Measurements from ENCODE around the gene CCDC81. TPM values are rescaled to one million over a fixed set of nuclear protein-coding genes. Genes with fewer than 3 reads are reported as not detected.

CCDC81 gene
- polyA plus RNA-seq, 3 donors: 0.11 to 0.31 (median 0.24) TPM

DNA sequence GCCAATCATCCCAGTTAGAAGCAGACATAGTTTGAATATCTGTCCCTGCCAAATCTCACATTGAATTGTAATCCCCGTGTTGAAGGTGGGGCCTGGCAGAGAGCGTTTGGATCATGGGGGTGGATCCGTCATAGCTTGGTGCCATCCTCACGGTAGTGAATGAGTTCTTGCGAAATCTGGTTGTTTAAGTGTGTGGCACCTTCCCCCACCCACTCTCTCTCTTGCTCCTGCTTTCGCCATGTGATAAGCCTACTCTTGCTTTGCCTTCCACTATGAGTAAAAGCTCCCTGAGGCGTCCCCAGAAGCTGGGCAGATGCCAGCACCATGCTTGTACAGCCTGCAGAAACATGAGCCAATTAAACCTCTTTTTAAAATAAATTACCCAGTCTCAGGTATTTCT lies 5.0 kb upstream of the CCDC81 start:
- Histone ChIP-seq H3K4me1 (ENCODE audit: control insufficient read depth in 1 of 2, insufficient read depth in 2 of 2, low read length in 2 of 2) (peaks cover 0 to 7% of the 10 kb centered on the region in 2 donors), H3K9ac (ENCODE audit: insufficient read depth, low read length, poor library complexity, severe bottlenecking) (no peak overlapping the region), H3K9me3 (replicated peaks in 1 of 2; ENCODE audit: control insufficient read depth in 1 of 2, insufficient read depth in 1 of 2, low read length in 2 of 2) (peaks cover 15 to 16% of the 10 kb centered on the region in 2 donors), H4K20me1 (ENCODE audit: insufficient read depth, low read length) (no peaks in the 10 kb centered on the region), H3K79me2 (ENCODE audit: insufficient read depth, low read length) (no peaks in the 10 kb centered on the region), H3K4me3 (replicated peaks in 1 of 3; ENCODE audit: low read depth in 2 of 3, low read length in 3 of 3) (no peak overlapping the region), H2AFZ (ENCODE audit: insufficient read depth, low read depth, low read length, poor library complexity, severe bottlenecking) (no peak overlapping the region), H3K4me2 (replicated peaks; ENCODE audit: extremely low read depth, low read length, poor library complexity, severe bottlenecking) (no peak overlapping the region), H3K36me3 (replicated peaks in 1 of 2; ENCODE audit: control insufficient read depth in 1 of 2, insufficient read depth in 2 of 2, low read length in 2 of 2) (no peaks in the 10 kb centered on the region), H3K27me3 (ENCODE audit: control insufficient read depth in 2 of 2, insufficient read depth in 2 of 2, low read length in 2 of 2) (no peaks in the 10 kb centered on the region), H3K27ac (ENCODE audit: low read depth in 1 of 2, low read length in 2 of 2) (no peak overlapping the region)
- Mint-ChIP-seq H3K4me3 (no peak overlapping the region), H3K27ac (no peak overlapping the region), H3K9me3 (peaks cover 7 to 21% (median 18%) of the 10 kb centered on the region in 7 donors), H3K4me1 (peaks cover 14% of the 10 kb centered on the region), H3K36me3 (no peaks in the 10 kb centered on the region), H3K27me3 (ENCODE audit: low read depth in 3 of 3) (peaks cover 0 to 3% (median 2%) of the 10 kb centered on the region in 3 donors)
- intact Hi-C loops (cut with micrococcal nuclease): no loop called here
- TF ChIP-seq, protein P1, sequence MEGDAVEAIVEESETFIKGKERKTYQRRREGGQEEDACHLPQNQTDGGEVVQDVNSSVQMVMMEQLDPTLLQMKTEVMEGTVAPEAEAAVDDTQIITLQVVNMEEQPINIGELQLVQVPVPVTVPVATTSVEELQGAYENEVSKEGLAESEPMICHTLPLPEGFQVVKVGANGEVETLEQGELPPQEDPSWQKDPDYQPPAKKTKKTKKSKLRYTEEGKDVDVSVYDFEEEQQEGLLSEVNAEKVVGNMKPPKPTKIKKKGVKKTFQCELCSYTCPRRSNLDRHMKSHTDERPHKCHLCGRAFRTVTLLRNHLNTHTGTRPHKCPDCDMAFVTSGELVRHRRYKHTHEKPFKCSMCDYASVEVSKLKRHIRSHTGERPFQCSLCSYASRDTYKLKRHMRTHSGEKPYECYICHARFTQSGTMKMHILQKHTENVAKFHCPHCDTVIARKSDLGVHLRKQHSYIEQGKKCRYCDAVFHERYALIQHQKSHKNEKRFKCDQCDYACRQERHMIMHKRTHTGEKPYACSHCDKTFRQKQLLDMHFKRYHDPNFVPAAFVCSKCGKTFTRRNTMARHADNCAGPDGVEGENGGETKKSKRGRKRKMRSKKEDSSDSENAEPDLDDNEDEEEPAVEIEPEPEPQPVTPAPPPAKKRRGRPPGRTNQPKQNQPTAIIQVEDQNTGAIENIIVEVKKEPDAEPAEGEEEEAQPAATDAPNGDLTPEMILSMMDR (IDR thresholded peaks at IDR 0.05): no peak
- WGBS (ENCODE audit: insufficient coverage): 94% methylated on average over 2 of the region's 7 CpGs
- DNase-seq: no peak

GRCh38 chr11:86370171-86370570 lies 4.5 kb upstream of the CCDC81 start:
- H3K4me2 ChIP-seq (replicated peaks; ENCODE audit: extremely low read depth, low read length, poor library complexity, severe bottlenecking): no peak overlapping the region
- TF ChIP-seq, protein P1 (IDR thresholded peaks at IDR 0.05): no peak
- H2AFZ ChIP-seq (ENCODE audit: insufficient read depth, low read depth, low read length, poor library complexity, severe bottlenecking): no peak overlapping the region
- no peaks in the 10 kb centered on the region for H3K36me3 Mint-ChIP-seq
- H3K27me3 ChIP-seq (ENCODE audit: control insufficient read depth in 2 of 2, insufficient read depth in 2 of 2, low read length in 2 of 2): no peaks in the 10 kb centered on the region
- H3K27ac Mint-ChIP-seq: no peak overlapping the region
- H3K36me3 ChIP-seq (replicated peaks in 1 of 2; ENCODE audit: control insufficient read depth in 1 of 2, insufficient read depth in 2 of 2, low read length in 2 of 2): no peaks in the 10 kb centered on the region
- intact Hi-C loops (cut with micrococcal nuclease): no loop called here
- H3K79me2 ChIP-seq (ENCODE audit: insufficient read depth, low read length): no peaks in the 10 kb centered on the region
- no peak overlapping the region for H3K27ac ChIP-seq (ENCODE audit: low read depth in 1 of 2, low read length in 2 of 2)
- peaks cover 7 to 23% (median 18%) of the 10 kb centered on the region in 7 donors for H3K9me3 Mint-ChIP-seq
- H3K27me3 Mint-ChIP-seq (ENCODE audit: low read depth in 3 of 3): peaks cover 0 to 6% (median 3%) of the 10 kb centered on the region in 3 donors
- H3K4me1 Mint-ChIP-seq: peaks cover 17% of the 10 kb centered on the region
- H3K4me3 ChIP-seq (replicated peaks in 1 of 3; ENCODE audit: low read depth in 2 of 3, low read length in 3 of 3): no peak overlapping the region
- H3K9ac ChIP-seq (ENCODE audit: insufficient read depth, low read length, poor library complexity, severe bottlenecking): no peak overlapping the region
- 100% methylated on average over 1 of the region's 4 CpGs for WGBS (ENCODE audit: insufficient coverage)
- no peaks in the 10 kb centered on the region for H4K20me1 ChIP-seq (ENCODE audit: insufficient read depth, low read length)
- no peak for DNase-seq
- peaks cover 15 to 16% of the 10 kb centered on the region in 2 donors for H3K9me3 ChIP-seq (replicated peaks in 1 of 2; ENCODE audit: control insufficient read depth in 1 of 2, insufficient read depth in 1 of 2, low read length in 2 of 2)
- H3K4me1 ChIP-seq (ENCODE audit: control insufficient read depth in 1 of 2, insufficient read depth in 2 of 2, low read length in 2 of 2): peaks cover 0 to 7% of the 10 kb centered on the region in 2 donors
- no peak overlapping the region for H3K4me3 Mint-ChIP-seq
